Measurements from ENCODE around the gene LPP.

The LPP gene

GRCh38 chr3:188446766-188447165 is 292.8 kb downstream of the LPP start:
- no peak for DNase-seq

GRCh38 chr3:188448813-188449212 is 294.9 kb downstream of the LPP start:
- DNase-seq, result no peak

GRCh38 chr3:188449421-188449820 is 295.5 kb downstream of the LPP start:
- DNase-seq, result no peak

GRCh38 chr3:188452158-188452772 is 298.3 kb downstream of the LPP start:
- DNase-seq, result no peak

- no peak for DNase-seq
These were observed 299.8 kb downstream of the LPP start for GRCh38 chr3:188453431-188454384.

GRCh38 chr3:188455748-188456147 is 301.8 kb downstream of the LPP start:
- DNase-seq, result no peak

- DNase-seq, result no peak
These were observed 304.8 kb downstream of the LPP start for GRCh38 chr3:188458756-188459155.

GRCh38 chr3:188465311-188465710 is 311.4 kb downstream of the LPP start:
- no peak for DNase-seq

GRCh38 chr3:188468196-188468595 is 314.2 kb downstream of the LPP start:
- no peak for DNase-seq

- DNase-seq, result peak; percentile 36 to 57
These were observed 314.7 kb downstream of the LPP start for GRCh38 chr3:188468662-188469061.

GRCh38 chr3:188469228-188469885 is 315.4 kb downstream of the LPP start:
- no peak for DNase-seq

GRCh38 chr3:188470508-188471130 is 316.7 kb downstream of the LPP start:
- no peak for DNase-seq

GRCh38 chr3:188471723-188472122 is 317.8 kb downstream of the LPP start:
- no peak for DNase-seq

GRCh38 chr3:188472336-188472735 is 318.4 kb downstream of the LPP start:
- no peak for DNase-seq

- no peak for DNase-seq
These were observed 319.1 kb downstream of the LPP start for GRCh38 chr3:188473045-188473444.

GRCh38 chr3:188473591-188474288 is 319.8 kb downstream of the LPP start:
- no peak for DNase-seq

- no peak for DNase-seq
These were observed 323.0 kb downstream of the LPP start for GRCh38 chr3:188476935-188477334.

GRCh38 chr3:188480011-188480410 is 326.1 kb downstream of the LPP start:
- DNase-seq, result no peak

- DNase-seq, result no peak
These were observed 329.0 kb downstream of the LPP start for GRCh38 chr3:188482929-188483328.

GRCh38 chr3:188486126-188486525 is 332.2 kb downstream of the LPP start:
- no peak for DNase-seq

- DNase-seq, result no peak
These were observed 333.0 kb downstream of the LPP start for GRCh38 chr3:188486952-188487351.

- no peak for DNase-seq
These were observed 333.7 kb downstream of the LPP start for GRCh38 chr3:188487652-188488051.

GRCh38 chr3:188488801-188489200 is 334.8 kb downstream of the LPP start:
- DNase-seq, result no peak
